Hepatocyte (in vitro differentiated cells): ENCODE data around the gene RAB1B.

Source experiments
- EZH2phosphoT487 ChIP-seq: fragments of 200-600 bp; sonication (generic); IDR thresholded peaks from one replicate; pipeline ENCODE4 v1.6.1; 2018; ENCODE audit warnings: antibody characterized with exemption, mild to moderate bottlenecking, low read depth, moderate library complexity; ENCODE audit not compliant: unreplicated experiment, severe bottlenecking
- TF ChIP-seq, protein P1 (sequence below): fragments of 200-600 bp; sonication (generic); IDR thresholded peaks from 2 replicates; pipeline ENCODE4 v1.5.1; 2016; ENCODE audit warnings: antibody characterized with exemption, mild to moderate bottlenecking; ENCODE audit not compliant: poor library complexity

- TF ChIP-seq EZH2phosphoT487 = no peak
- TF ChIP-seq, protein P1, sequence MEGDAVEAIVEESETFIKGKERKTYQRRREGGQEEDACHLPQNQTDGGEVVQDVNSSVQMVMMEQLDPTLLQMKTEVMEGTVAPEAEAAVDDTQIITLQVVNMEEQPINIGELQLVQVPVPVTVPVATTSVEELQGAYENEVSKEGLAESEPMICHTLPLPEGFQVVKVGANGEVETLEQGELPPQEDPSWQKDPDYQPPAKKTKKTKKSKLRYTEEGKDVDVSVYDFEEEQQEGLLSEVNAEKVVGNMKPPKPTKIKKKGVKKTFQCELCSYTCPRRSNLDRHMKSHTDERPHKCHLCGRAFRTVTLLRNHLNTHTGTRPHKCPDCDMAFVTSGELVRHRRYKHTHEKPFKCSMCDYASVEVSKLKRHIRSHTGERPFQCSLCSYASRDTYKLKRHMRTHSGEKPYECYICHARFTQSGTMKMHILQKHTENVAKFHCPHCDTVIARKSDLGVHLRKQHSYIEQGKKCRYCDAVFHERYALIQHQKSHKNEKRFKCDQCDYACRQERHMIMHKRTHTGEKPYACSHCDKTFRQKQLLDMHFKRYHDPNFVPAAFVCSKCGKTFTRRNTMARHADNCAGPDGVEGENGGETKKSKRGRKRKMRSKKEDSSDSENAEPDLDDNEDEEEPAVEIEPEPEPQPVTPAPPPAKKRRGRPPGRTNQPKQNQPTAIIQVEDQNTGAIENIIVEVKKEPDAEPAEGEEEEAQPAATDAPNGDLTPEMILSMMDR = no peak
These were observed 56.8 kb downstream of the RAB1B start for GRCh38 chr11:66325263-66325671.
